HG02588 (cell line): ENCODE data around the gene WDR82.

Experiments used
- ATAC-seq: cut with Tn5 transposase; IDR thresholded peaks from one replicate; pipeline ENCODE4 v1.9.1; 2021; ENCODE audit warnings: mild to moderate bottlenecking, moderate library complexity; ENCODE audit not compliant: unreplicated experiment

The WDR82 gene

GRCh38 chr3:52240059-52240885 lies 38.2 kb downstream of the WDR82 start:
- ATAC-seq = no peak

- peak; percentile 76 for ATAC-seq
Observed at GRCh38 chr3:52238761-52239701, 39.4 kb downstream of the WDR82 start, which contains the start of gene TWF2. TSS of gene TWF2 (minus strand) at chr3:52239158. CDS start at chr3:52239016, 142 bp downstream.

- ATAC-seq = no peak
Observed at GRCh38 chr3:52238193-52238760, 40.2 kb downstream of the WDR82 start.

GRCh38 chr3:52237657-52238172 lies 40.7 kb downstream of the WDR82 start:
- ATAC-seq = no peak

- ATAC-seq = no peak
Observed at GRCh38 chr3:52237006-52237656, 41.3 kb downstream of the WDR82 start.

- no peak for ATAC-seq
Observed at GRCh38 chr3:52236424-52236886, 42.0 kb downstream of the WDR82 start.

GRCh38 chr3:52234516-52235447 lies 43.7 kb downstream of the WDR82 start:
- ATAC-seq = no peak

GRCh38 chr3:52233968-52234367 lies 44.5 kb downstream of the WDR82 start:
- ATAC-seq = no peak

- ATAC-seq = no peak
Observed at GRCh38 chr3:52233108-52233591, 45.3 kb downstream of the WDR82 start.

GRCh38 chr3:52232279-52233107 lies 46.0 kb downstream of the WDR82 start:
- no peak for ATAC-seq

GRCh38 chr3:52231502-52232278 lies 46.8 kb downstream of the WDR82 start:
- ATAC-seq = no peak

GRCh38 chr3:52230889-52231499 lies 47.5 kb downstream of the WDR82 start:
- ATAC-seq = no peak

GRCh38 chr3:52230461-52230860 lies 48.0 kb downstream of the WDR82 start:
- ATAC-seq = no peak

- ATAC-seq = no peak
Observed at GRCh38 chr3:52229656-52230055, 48.8 kb downstream of the WDR82 start.

- no peak for ATAC-seq
Observed at GRCh38 chr3:52228751-52229291, 49.6 kb downstream of the WDR82 start.

GRCh38 chr3:52228266-52228665 lies 50.2 kb downstream of the WDR82 start:
- no peak for ATAC-seq

GRCh38 chr3:52227766-52228165 lies 50.7 kb downstream of the WDR82 start:
- ATAC-seq = no peak
